Erythroblast (primary cell): ENCODE measurements around the gene KRTAP6-3.

ENCODE experiments used
- GATA1 ChIP-seq: IDR thresholded peaks from 2 replicates; pipeline ENCODE4 v1.6.1; 2011; ENCODE audit warnings: low read depth, mild to moderate bottlenecking, control low read depth, low read length, moderate library complexity
- POLR2A ChIP-seq: IDR thresholded peaks from 2 replicates; pipeline ENCODE4 v1.6.1; 2011; ENCODE audit warnings: mild to moderate bottlenecking, low read length

GRCh38 chr21:30605968-30606367 lies 13.7 kb downstream of the KRTAP6-3 start:
- TF ChIP-seq POLR2A (no peak), GATA1 (no peak)
